ENCODE results near the gene SYTL1. TPM values are rescaled to one million over a fixed set of nuclear protein-coding genes. Genes with fewer than 3 reads are reported as not detected.

Gene SYTL1
- total and polyA plus RNA-seq, 4 donors: 10.5 to 58.0 (median 34.6) TPM

- Histone ChIP-seq H3K9ac (ENCODE audit: insufficient read depth in 1 of 2, low read length in 2 of 2) (no peak overlapping the region), H3K36me3 (ENCODE audit: control insufficient read depth in 4 of 4, insufficient read depth in 4 of 4, low read length in 4 of 4) (no peaks in the 10 kb centered on the region), H3K27me3 (ENCODE audit: control insufficient read depth in 3 of 3, insufficient read depth in 3 of 3, low read length in 2 of 3) (no peaks in the 10 kb centered on the region), H3K27ac (ENCODE audit: low read depth in 1 of 2, low read length in 1 of 2) (no peak overlapping the region), H3K4me1 (ENCODE audit: control insufficient read depth in 5 of 5, insufficient read depth in 5 of 5, low read length in 5 of 5) (peaks cover 0 to 25% (median 19%) of the 10 kb centered on the region in 5 donors), H3K4me3 (no peak overlapping the region), H3K9me3 (ENCODE audit: control insufficient read depth in 4 of 4, insufficient read depth in 3 of 4, low read length in 3 of 4) (peaks cover 0 to 2% (median 0%) of the 10 kb centered on the region in 4 donors)
- DNase-seq (no peak), ATAC-seq (ENCODE audit: insufficient read depth, low FRiP score) (no peak)
- 94 to 95% methylated on average over 9 of the region's 9 CpGs for WGBS, 2 donors
- no peak for TF ChIP-seq CTCF (IDR thresholded peaks at IDR 0.05; ENCODE audit: control extremely low read depth, extremely low read depth)
These were observed 52.4 kb downstream of the SYTL1 start for GRCh38 chr1:27394282-27394658.

GRCh38 chr1:27394925-27395324 lies 53.1 kb downstream of the SYTL1 start:
- no peak overlapping the region for H3K4me3 ChIP-seq
- DNase-seq (no peak), ATAC-seq (ENCODE audit: insufficient read depth, low FRiP score) (no peak)
- peaks cover 0 to 31% (median 25%) of the 10 kb centered on the region in 5 donors for H3K4me1 ChIP-seq (ENCODE audit: control insufficient read depth in 5 of 5, insufficient read depth in 5 of 5, low read length in 5 of 5)
- H3K9me3 ChIP-seq (ENCODE audit: control insufficient read depth in 4 of 4, insufficient read depth in 3 of 4, low read length in 3 of 4): peaks cover 0 to 2% (median 0%) of the 10 kb centered on the region in 4 donors
- no peak for TF ChIP-seq CTCF (IDR thresholded peaks at IDR 0.05; ENCODE audit: control extremely low read depth, extremely low read depth)
- H3K27ac ChIP-seq (ENCODE audit: low read depth in 1 of 2, low read length in 1 of 2): no peak overlapping the region
- 88 to 92% methylated on average over 1 of the region's 1 CpG for WGBS, 2 donors
- no peaks in the 10 kb centered on the region for H3K36me3 ChIP-seq (ENCODE audit: control insufficient read depth in 4 of 4, insufficient read depth in 4 of 4, low read length in 4 of 4)
- H3K27me3 ChIP-seq (ENCODE audit: control insufficient read depth in 3 of 3, insufficient read depth in 3 of 3, low read length in 2 of 3): no peaks in the 10 kb centered on the region
- no peak overlapping the region for H3K9ac ChIP-seq (ENCODE audit: insufficient read depth in 1 of 2, low read length in 2 of 2)

- no peaks in the 10 kb centered on the region for H3K27me3 ChIP-seq (ENCODE audit: control insufficient read depth in 3 of 3, insufficient read depth in 3 of 3, low read length in 2 of 3)
- no peak overlapping the region for H3K9ac ChIP-seq (ENCODE audit: insufficient read depth in 1 of 2, low read length in 2 of 2)
- ATAC-seq (ENCODE audit: insufficient read depth, low FRiP score): peak; percentile 46
- DNase-seq: peak; percentile 72 to 79 (median 73)
- H3K4me3 ChIP-seq: no peak overlapping the region
- H3K9me3 ChIP-seq (ENCODE audit: control insufficient read depth in 4 of 4, insufficient read depth in 3 of 4, low read length in 3 of 4): peaks cover 0 to 2% (median 0%) of the 10 kb centered on the region in 4 donors
- no peaks in the 10 kb centered on the region for H3K36me3 ChIP-seq (ENCODE audit: control insufficient read depth in 4 of 4, insufficient read depth in 4 of 4, low read length in 4 of 4)
- 8 to 10% methylated on average over 10 of the region's 10 CpGs for WGBS, 2 donors
- peaks cover 0 to 38% (median 30%) of the 10 kb centered on the region in 5 donors for H3K4me1 ChIP-seq (ENCODE audit: control insufficient read depth in 5 of 5, insufficient read depth in 5 of 5, low read length in 5 of 5)
- TF ChIP-seq CTCF (IDR thresholded peaks at IDR 0.05; ENCODE audit: control extremely low read depth, extremely low read depth): peak; percentile 93
- H3K27ac ChIP-seq (ENCODE audit: low read depth in 1 of 2, low read length in 1 of 2): no peak overlapping the region
These were observed 53.8 kb downstream of the SYTL1 start for GRCh38 chr1:27395441-27396195.
